Inferior parietal cortex (tissue), 1 donor: ENCODE results near the gene PPOX.

Experiments
- DNase-seq: peaks from one replicate; pipeline ENCODE4 v3.0.0-alpha.2; 2016; ENCODE audit errors: extremely low spot score

Gene PPOX

GRCh38 chr1:161197560-161198193, 31.5 kb downstream of the PPOX start:
- no peak for DNase-seq

GRCh38 chr1:161198194-161198896, 32.1 kb downstream of the PPOX start:
- no peak for DNase-seq

- peak; percentile 86 for DNase-seq
These were observed 32.7 kb downstream of the PPOX start, which contains the start of gene ADAMTS4 for GRCh38 chr1:161198897-161199431. ADAMTS4 (minus strand) TSS chr1:161199054; CDS start chr1:161198627, 427 bp downstream.

- no peak for DNase-seq
These were observed 33.4 kb downstream of the PPOX start for GRCh38 chr1:161199506-161200139.

GRCh38 chr1:161200421-161200991, 34.3 kb downstream of the PPOX start:
- peak; percentile 63 for DNase-seq

GRCh38 chr1:161200992-161201835, 35.0 kb downstream of the PPOX start:
- peak; percentile 46 for DNase-seq

GRCh38 chr1:161201836-161202712, 35.8 kb downstream of the PPOX start, which contains the start of gene NDUFS2:
NDUFS2 (plus strand) TSS chr1:161202367; CDS start chr1:161202386, 19 bp downstream.
- peak; percentile 99 for DNase-seq

- no peak for DNase-seq
These were observed 40.4 kb downstream of the PPOX start for GRCh38 chr1:161206411-161207140.

GRCh38 chr1:161207173-161207572, 40.9 kb downstream of the PPOX start:
- no peak for DNase-seq

- peak; percentile 71 for DNase-seq
These were observed 43.7 kb downstream of the PPOX start for GRCh38 chr1:161209790-161210409.

GRCh38 chr1:161214369-161214768, 48.1 kb downstream of the PPOX start:
- DNase-seq: no peak

- DNase-seq: no peak
These were observed 48.9 kb downstream of the PPOX start, which contains the start of gene FCER1G for GRCh38 chr1:161215076-161215475. FCER1G (plus strand) TSS chr1:161215295; CDS start chr1:161215322, 27 bp downstream.

- DNase-seq: no peak
These were observed 50.9 kb downstream of the PPOX start for GRCh38 chr1:161216945-161217712.

- DNase-seq: no peak
These were observed 51.6 kb downstream of the PPOX start for GRCh38 chr1:161217831-161218230.

GRCh38 chr1:161218301-161219077, 52.3 kb downstream of the PPOX start:
- DNase-seq: no peak

GRCh38 chr1:161219078-161219892, 53.1 kb downstream of the PPOX start:
- no peak for DNase-seq
